ENCODE measurements around the gene FKBP10. TPM values are rescaled to one million over a fixed set of nuclear protein-coding genes. Genes with fewer than 3 reads are reported as not detected.

The FKBP10 gene
- total RNA-seq, 2 experiments from 2014 or later, result not detected

- peak; percentile 94 for ATAC-seq
- DNase-seq, result peak; percentile 92
- no peak within 1 kb of the TSS for H3K4me3 Mint-ChIP-seq
- ChIA-PET CTCF (interaction anchor here (0.7 to 3.4 kb wide), 6 partner anchors 11 to 65 kb away, joined by 3 to 14 read pairs (median 4); partner anchors contain the start of genes ODAD4 and P3H4), POLR2A (interaction anchor here (0.7 to 2.2 kb wide), 15 partner anchors 9 to 177 kb away, joined by 3 to 8 read pairs (median 3); partner anchors contain the start of genes ACLY, CNP, DNAJC7 and EIF1)
- H3K27ac Mint-ChIP-seq, result no peak within 1 kb of the TSS
- peaks cover 25% of the 10 kb centered on the region for H3K4me1 Mint-ChIP-seq (ENCODE audit: low read depth)
- H3K9me3 Mint-ChIP-seq (ENCODE audit: insufficient read depth), result no peaks in the 10 kb centered on the region
- H3K27me3 Mint-ChIP-seq (ENCODE audit: low read depth), result no peaks in the 10 kb centered on the region
- peaks cover 23% of the 10 kb centered on the region for H3K36me3 Mint-ChIP-seq (ENCODE audit: low read depth)
Observed at GRCh38 chr17:41864836-41865595, 52.2 kb downstream of the FKBP10 start, which contains the start of gene KLHL11. TSS of gene KLHL11 (minus strand) at chr17:41865423. CDS start at chr17:41865370, 53 bp downstream.

- H3K4me3 Mint-ChIP-seq, result no peak overlapping the region
- no peaks in the 10 kb centered on the region for H3K9me3 Mint-ChIP-seq (ENCODE audit: insufficient read depth)
- ChIA-PET CTCF (interaction anchor here (0.7 to 3.4 kb wide), 3 partner anchors 16 to 65 kb away, joined by 3 to 14 read pairs (median 4); partner anchors contain the start of genes ODAD4 and P3H4), POLR2A (interaction anchor here (0.7 to 2.2 kb wide), 12 partner anchors 9 to 177 kb away, joined by 3 to 8 read pairs (median 3); partner anchors contain the start of genes ACLY, CNP, DNAJC7 and EIF1)
- H3K4me1 Mint-ChIP-seq (ENCODE audit: low read depth), result peaks cover 23% of the 10 kb centered on the region
- H3K27ac Mint-ChIP-seq, result no peak overlapping the region
- H3K27me3 Mint-ChIP-seq (ENCODE audit: low read depth), result no peaks in the 10 kb centered on the region
- no peak for DNase-seq
- no peak for ATAC-seq
- peaks cover 27% of the 10 kb centered on the region for H3K36me3 Mint-ChIP-seq (ENCODE audit: low read depth)
Observed at GRCh38 chr17:41865596-41865893, 52.7 kb downstream of the FKBP10 start.

DNA sequence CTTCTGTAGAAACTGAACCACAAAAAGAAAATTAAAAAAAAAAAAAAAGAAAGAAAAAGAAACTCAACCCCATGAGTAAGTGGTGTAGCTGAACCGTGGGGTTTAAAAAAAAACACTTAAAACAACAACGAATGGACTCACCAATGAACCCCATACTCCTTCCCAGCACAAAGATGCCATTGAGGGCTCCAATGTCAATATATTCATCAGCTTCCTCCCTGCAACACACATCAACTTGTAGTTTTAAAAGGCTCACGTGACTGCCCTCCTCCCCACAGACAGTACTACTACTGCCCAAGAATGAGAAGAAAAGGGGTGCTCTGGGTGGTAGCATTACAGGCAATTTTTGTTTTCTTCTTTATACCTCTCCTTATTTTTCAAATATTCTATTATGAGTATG is 55.8 kb downstream of the FKBP10 start:
- Mint-ChIP-seq H3K4me1 (ENCODE audit: low read depth) (peaks cover 12% of the 10 kb centered on the region), H3K4me3 (no peak overlapping the region), H3K36me3 (ENCODE audit: low read depth) (peaks cover 49% of the 10 kb centered on the region), H3K27me3 (ENCODE audit: low read depth) (no peaks in the 10 kb centered on the region), H3K27ac (no peak overlapping the region), H3K9me3 (ENCODE audit: insufficient read depth) (no peaks in the 10 kb centered on the region)
- ChIA-PET POLR2A (no interaction called here), CTCF (interaction anchor here (1.3 kb wide), 1 partner anchor 57 kb away, joined by 3 read pairs; the partner anchor contains the start of gene P3H4)
- no peak for ATAC-seq
- no peak for DNase-seq

GRCh38 chr17:41869426-41869825 is 56.6 kb downstream of the FKBP10 start:
- POLR2A ChIA-PET, result interaction anchor here (0.9 kb wide), 1 partner anchor 9 kb away, joined by 3 read pairs; no protein-coding TSS in a partner anchor

DNA sequence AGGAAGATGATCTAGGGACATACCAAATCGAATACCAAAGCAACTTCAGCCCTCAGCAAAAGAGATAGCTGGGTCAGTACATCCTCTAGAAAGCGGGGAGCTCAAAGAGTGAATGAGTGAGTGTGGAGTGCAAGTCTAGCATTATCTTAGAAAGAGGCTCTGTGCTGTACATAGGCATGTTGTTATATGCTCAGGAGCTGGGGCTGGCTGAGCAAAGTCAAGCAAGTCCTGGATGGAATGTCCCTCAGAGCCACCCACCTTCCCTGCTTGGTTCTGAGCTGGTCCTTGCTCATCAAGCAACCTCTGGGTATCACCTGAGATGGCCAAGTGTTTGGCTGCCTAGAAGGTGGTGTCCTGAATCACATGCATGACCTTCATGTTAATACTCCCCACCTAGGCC is 57.3 kb downstream of the FKBP10 start:
- peaks cover 12% of the 10 kb centered on the region for H3K4me1 Mint-ChIP-seq (ENCODE audit: low read depth)
- H3K27ac Mint-ChIP-seq, result peak overlapping the region; percentile 20
- POLR2A ChIA-PET, result interaction anchor here (0.6 to 0.9 kb wide), 3 partner anchors 9 to 96 kb away, joined by 3 to 4 read pairs (median 3); partner anchors contain the start of gene CNP
- no peak overlapping the region for H3K4me3 Mint-ChIP-seq
- DNase-seq (no peak), ATAC-seq (no peak)
- no peaks in the 10 kb centered on the region for H3K27me3 Mint-ChIP-seq (ENCODE audit: low read depth)
- CTCF ChIA-PET, result interaction anchor here (0.9 kb wide), 1 partner anchor 132 kb away, joined by 3 read pairs; no protein-coding TSS in a partner anchor
- no peaks in the 10 kb centered on the region for H3K9me3 Mint-ChIP-seq (ENCODE audit: insufficient read depth)
- peaks cover 58% of the 10 kb centered on the region for H3K36me3 Mint-ChIP-seq (ENCODE audit: low read depth)

More at GRCh38 chr17:41869426-41869825, 56.6 kb downstream of the FKBP10 start:
- Mint-ChIP-seq H3K27ac (no peak overlapping the region), H3K4me3 (no peak overlapping the region), H3K36me3 (ENCODE audit: low read depth) (peaks cover 54% of the 10 kb centered on the region), H3K27me3 (ENCODE audit: low read depth) (no peaks in the 10 kb centered on the region), H3K9me3 (ENCODE audit: insufficient read depth) (no peaks in the 10 kb centered on the region), H3K4me1 (ENCODE audit: low read depth) (peaks cover 12% of the 10 kb centered on the region)
- DNase-seq (no peak), ATAC-seq (no peak)
- CTCF ChIA-PET, result no interaction called here

- Mint-ChIP-seq H3K36me3 (ENCODE audit: low read depth) (peaks cover 60% of the 10 kb centered on the region), H3K4me1 (ENCODE audit: low read depth) (peaks cover 8% of the 10 kb centered on the region), H3K9me3 (ENCODE audit: insufficient read depth) (no peaks in the 10 kb centered on the region), H3K4me3 (no peak overlapping the region), H3K27me3 (ENCODE audit: low read depth) (no peaks in the 10 kb centered on the region), H3K27ac (no peak overlapping the region)
- ChIA-PET CTCF (interaction anchor here (0.9 kb wide), 1 partner anchor 133 kb away, joined by 3 read pairs; no protein-coding TSS in a partner anchor), POLR2A (interaction anchor here (0.6 to 0.8 kb wide), 2 partner anchors 20 to 96 kb away, joined by 3 to 4 read pairs; partner anchors contain the start of gene CNP)
- no peak for ATAC-seq
- no peak for DNase-seq
Observed at GRCh38 chr17:41870627-41871026, 57.8 kb downstream of the FKBP10 start.

- Mint-ChIP-seq H3K4me1 (ENCODE audit: low read depth) (peaks cover 8% of the 10 kb centered on the region), H3K9me3 (ENCODE audit: insufficient read depth) (no peaks in the 10 kb centered on the region), H3K4me3 (no peak overlapping the region), H3K27ac (no peak overlapping the region), H3K36me3 (ENCODE audit: low read depth) (peaks cover 65% of the 10 kb centered on the region), H3K27me3 (ENCODE audit: low read depth) (no peaks in the 10 kb centered on the region)
- ChIA-PET CTCF (no interaction called here), POLR2A (no interaction called here)
- DNase-seq (no peak), ATAC-seq (no peak)
Observed at GRCh38 chr17:41871789-41872188, 59.0 kb downstream of the FKBP10 start.

Other genes starting within 250 kb of the FKBP10 start
- not detected for gene KRT9, start 240.9 kb upstream of the FKBP10 start, total RNA-seq
- not detected for gene KRT14, start 226.1 kb upstream of the FKBP10 start, total RNA-seq
- gene KRT16, start 200.2 kb upstream of the FKBP10 start, total RNA-seq, result not detected
- not detected for gene KRT17, start 188.4 kb upstream of the FKBP10 start, total RNA-seq
- gene EIF1, start 124.1 kb upstream of the FKBP10 start, total RNA-seq, result 100 to 1,000 TPM; 661 to 670 TPM
- gene GAST, start 100.7 kb upstream of the FKBP10 start, total RNA-seq, result not detected
- under 1 TPM; 0.08 to 0.11 TPM for gene HAP1, start 78.4 kb upstream of the FKBP10 start, total RNA-seq
- 1 to 10 TPM; 5.2 to 6.0 TPM for gene JUP, start 26.3 kb upstream of the FKBP10 start, total RNA-seq
- gene P3H4, start 1.1 kb upstream of the FKBP10 start, total RNA-seq, result 1 to 10 TPM; 2.7 to 3.5 TPM
- gene NT5C3B, start 23.2 kb downstream of the FKBP10 start, total RNA-seq, result 10 to 100 TPM; 15.7 to 17.8 TPM
- gene KLHL10, start 24.8 kb downstream of the FKBP10 start, total RNA-seq, result not detected
- gene KLHL11, start 52.4 kb downstream of the FKBP10 start, total RNA-seq, result 10 to 100 TPM; 12.3 to 13.2 TPM
- 100 to 1,000 TPM; 177 to 185 TPM for gene ACLY, start 105.9 kb downstream of the FKBP10 start, total RNA-seq
- under 1 TPM; 0.89 to 0.97 TPM for gene ODAD4, start 117.6 kb downstream of the FKBP10 start, total RNA-seq
- gene CNP, start 153.8 kb downstream of the FKBP10 start, total RNA-seq, result 10 to 100 TPM; 93.4 to 94.6 TPM
- gene DNAJC7, start 204.4 kb downstream of the FKBP10 start, total RNA-seq, result 10 to 100 TPM; 86.1 to 99.8 TPM
- 10 to 100 TPM; 25.7 to 26.2 TPM for gene NKIRAS2, start 207.1 kb downstream of the FKBP10 start, total RNA-seq
- gene C17orf113, start 237.6 kb downstream of the FKBP10 start, total RNA-seq, result under 1 TPM; 0.16 to 0.24 TPM

All from activated CD8-positive, alpha-beta T cell treated with anti-CD3 and anti-CD28 coated beads, Interleukin-2, amount 10 ng/mL, durations not matched to agents 7 days and 5 days (primary cell).